DMS79 treated with DMSO at 0.1 percent for 48 hours (cell line): ENCODE data around the gene CALCB.

Source experiments
- DNase-seq: peaks from one replicate; lab custom pipeline; 2025; lab: John Stamatoyannopoulos, UW

Gene CALCB

DNA sequence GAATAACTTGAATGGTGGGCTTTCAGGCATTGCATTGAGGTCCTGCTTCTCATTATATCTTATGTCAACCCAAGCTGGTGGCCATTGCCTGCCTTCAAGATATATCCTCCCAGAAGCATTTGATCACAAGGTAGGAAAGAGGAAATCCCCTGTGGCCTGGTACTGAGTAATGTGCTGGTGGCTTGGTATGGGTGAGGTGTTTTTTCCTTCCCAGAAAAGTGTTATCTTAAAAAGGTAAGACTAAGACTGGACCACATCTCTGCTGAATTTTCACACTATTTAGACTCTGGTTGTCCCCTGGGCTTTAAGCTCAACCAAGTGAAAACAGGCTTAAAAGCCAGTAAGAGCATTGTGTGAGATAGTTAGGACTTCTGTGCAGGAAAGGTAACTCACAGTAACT lies 45.0 kb downstream of the CALCB start:
- DNase-seq, result no peak

- no peak for DNase-seq
Measured at GRCh38 chr11:15119352-15119751, 46.0 kb downstream of the CALCB start.

- DNase-seq, result no peak
Measured at GRCh38 chr11:15119826-15120225, 46.4 kb downstream of the CALCB start.

DNA sequence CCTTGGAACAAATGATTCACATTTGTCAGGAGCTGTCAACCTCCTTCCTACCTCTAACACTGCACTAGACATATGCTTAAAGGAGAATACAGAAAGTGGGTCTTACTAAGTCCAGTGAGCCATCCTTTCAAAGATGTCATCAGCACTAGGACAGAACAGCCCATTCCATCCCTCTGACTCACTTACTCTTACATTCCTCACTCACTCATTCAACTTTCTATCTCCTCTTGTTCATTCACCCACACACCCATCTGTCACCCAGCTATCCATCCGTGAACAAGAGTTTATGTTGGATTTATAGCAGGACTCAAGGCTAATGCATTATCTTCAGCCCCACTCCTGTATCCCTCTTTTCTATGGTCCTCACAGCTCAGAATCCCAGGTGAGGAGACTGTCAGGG lies 50.5 kb downstream of the CALCB start:
- no peak for DNase-seq

GRCh38 chr11:15124528-15124927 lies 51.1 kb downstream of the CALCB start:
- DNase-seq, result no peak

GRCh38 chr11:15127341-15127740 lies 53.9 kb downstream of the CALCB start:
- no peak for DNase-seq
